DND-41 (cell line): ENCODE data around the gene TIMM22.

Source experiments
- ATAC-seq: fragments of 200-7000 bp; cut with Tn5 transposase; 3 replicates; pipeline ENCODE4 v1.9.1; 2021; ENCODE audit warnings: low read depth; ENCODE audit not compliant: insufficient read depth
- DNase-seq: peaks from one replicate; pipeline ENCODE4 v3.0.0-alpha.2; 2020
- H2AFZ ChIP-seq: 2 replicates; pipeline ENCODE4 v1.6.0; 2012; ENCODE audit warnings: low read depth, low read length
- H3K27ac ChIP-seq: 2 replicates; pipeline ENCODE4 v1.5.1; 2012; ENCODE audit warnings: low read length, inconsistent platforms
- H3K27me3 ChIP-seq: fragments of 200-600 bp; sonication (generic); 2 replicates; pipeline ENCODE4 v1.6.0; 2012; ENCODE audit warnings: low read length, mild to moderate bottlenecking, inconsistent platforms; ENCODE audit not compliant: insufficient read depth, poor library complexity
- H3K36me3 ChIP-seq: 2 replicates; pipeline ENCODE4 v1.5.1; 2012; ENCODE audit warnings: low read length, inconsistent platforms; ENCODE audit not compliant: insufficient read depth
- H3K4me1 ChIP-seq: 2 replicates; pipeline ENCODE4 v1.5.1; 2012; ENCODE audit warnings: mild to moderate bottlenecking, low read length; ENCODE audit not compliant: insufficient read depth
- H3K4me2 ChIP-seq: 2 replicates; pipeline ENCODE4 v1.6.0; 2012; ENCODE audit warnings: mild to moderate bottlenecking, moderate library complexity, low read length, inconsistent platforms; ENCODE audit not compliant: insufficient read depth
- H3K4me3 ChIP-seq, 2 experiments: fragments of 200-600 bp in 1 of 2; shearing (Covaris generic) in 1 of 2; 2 replicates each; pipeline ENCODE4 v1.5.1; 2012 to 2016; ENCODE audit warnings: inconsistent platforms in 2 of 2, low read length in 2 of 2, mild to moderate bottlenecking in 2 of 2, low read depth in 1 of 2, moderate library complexity in 1 of 2
- H3K79me2 ChIP-seq: 2 replicates; pipeline ENCODE4 v1.6.0; 2012; ENCODE audit warnings: low read length, inconsistent platforms; ENCODE audit not compliant: insufficient read depth
- H3K9ac ChIP-seq: 2 replicates; pipeline ENCODE4 v1.6.0; 2012; ENCODE audit warnings: low read depth, mild to moderate bottlenecking, inconsistent platforms, low read length, moderate library complexity
- H3K9me3 ChIP-seq: 2 replicates; pipeline ENCODE4 v1.5.1; 2012; ENCODE audit warnings: low read length, moderate library complexity, mild to moderate bottlenecking, inconsistent platforms; ENCODE audit not compliant: insufficient read depth, severe bottlenecking
- H4K20me1 ChIP-seq: 2 replicates; pipeline ENCODE4 v1.6.0; 2012; ENCODE audit warnings: low read length; ENCODE audit not compliant: insufficient read depth
- EZH2 ChIP-seq: IDR thresholded peaks from 3 replicates; pipeline ENCODE4 v1.6.1; 2012; ENCODE audit warnings: borderline replicate concordance, low read depth, mild to moderate bottlenecking, moderate library complexity, low read length, inconsistent platforms; ENCODE audit not compliant: severe bottlenecking
- TF ChIP-seq, protein P1 (sequence below): IDR thresholded peaks from 2 replicates; pipeline ENCODE4 v1.5.1; 2012; ENCODE audit warnings: borderline replicate concordance, low read length, moderate library complexity, mild to moderate bottlenecking; ENCODE audit not compliant: poor library complexity, severe bottlenecking; ENCODE audit errors: extremely low read depth

The TIMM22 gene

DNA sequence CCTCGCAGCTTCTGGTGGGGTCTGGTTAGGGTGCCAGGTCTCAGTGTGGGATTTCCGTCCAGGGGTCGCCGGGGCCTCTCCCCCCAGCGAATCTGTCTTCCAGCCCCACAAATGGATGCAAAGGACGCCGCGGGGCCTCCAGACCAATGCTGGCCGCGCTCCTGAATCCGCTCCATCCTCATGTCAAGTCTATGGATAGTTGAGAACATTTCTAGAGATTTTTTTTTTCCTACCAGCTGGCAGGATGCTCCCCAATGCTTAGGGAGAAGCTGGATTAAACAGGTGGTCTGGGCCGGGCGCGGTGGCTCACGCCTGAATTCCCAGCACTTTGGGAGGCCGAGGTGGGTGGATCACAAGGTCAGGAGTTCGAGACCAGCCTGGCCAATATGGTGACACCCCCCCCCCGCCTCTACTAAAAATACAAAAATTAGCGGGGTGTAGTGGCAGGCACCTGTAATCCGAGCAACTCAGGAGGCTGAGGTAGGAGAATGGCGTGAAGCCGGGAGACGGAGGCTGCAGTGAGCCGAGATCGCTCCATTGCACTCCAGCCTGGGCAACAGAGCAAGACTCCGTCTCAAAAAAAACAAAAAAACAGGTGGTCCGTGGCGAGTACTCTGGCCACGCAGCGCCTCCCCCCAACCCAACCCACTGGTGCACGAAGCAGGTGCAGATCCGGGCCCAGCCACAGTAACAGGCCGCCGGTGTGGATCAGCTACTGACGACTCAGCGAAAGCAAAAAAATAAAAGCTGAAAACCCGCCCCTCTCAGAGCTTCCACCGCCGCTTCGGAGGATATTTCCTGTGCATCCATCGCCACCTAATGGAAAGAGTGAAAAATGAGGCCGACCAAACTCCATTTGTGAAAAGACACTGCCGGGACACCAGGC is 16.3 kb upstream of the TIMM22 start:
- H3K36me3 ChIP-seq: no peaks in the 10 kb centered on the region
- 0 out of 2 replicates have a peak overlapping the region, but pooled peaks have one; percentile 38 for H3K27ac ChIP-seq
- TF ChIP-seq, protein P1, sequence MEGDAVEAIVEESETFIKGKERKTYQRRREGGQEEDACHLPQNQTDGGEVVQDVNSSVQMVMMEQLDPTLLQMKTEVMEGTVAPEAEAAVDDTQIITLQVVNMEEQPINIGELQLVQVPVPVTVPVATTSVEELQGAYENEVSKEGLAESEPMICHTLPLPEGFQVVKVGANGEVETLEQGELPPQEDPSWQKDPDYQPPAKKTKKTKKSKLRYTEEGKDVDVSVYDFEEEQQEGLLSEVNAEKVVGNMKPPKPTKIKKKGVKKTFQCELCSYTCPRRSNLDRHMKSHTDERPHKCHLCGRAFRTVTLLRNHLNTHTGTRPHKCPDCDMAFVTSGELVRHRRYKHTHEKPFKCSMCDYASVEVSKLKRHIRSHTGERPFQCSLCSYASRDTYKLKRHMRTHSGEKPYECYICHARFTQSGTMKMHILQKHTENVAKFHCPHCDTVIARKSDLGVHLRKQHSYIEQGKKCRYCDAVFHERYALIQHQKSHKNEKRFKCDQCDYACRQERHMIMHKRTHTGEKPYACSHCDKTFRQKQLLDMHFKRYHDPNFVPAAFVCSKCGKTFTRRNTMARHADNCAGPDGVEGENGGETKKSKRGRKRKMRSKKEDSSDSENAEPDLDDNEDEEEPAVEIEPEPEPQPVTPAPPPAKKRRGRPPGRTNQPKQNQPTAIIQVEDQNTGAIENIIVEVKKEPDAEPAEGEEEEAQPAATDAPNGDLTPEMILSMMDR: peak; percentile 91
- no peak for TF ChIP-seq EZH2
- H3K27me3 ChIP-seq: peaks cover 16% of the 10 kb centered on the region
- peak overlapping the region; percentile 42 for H3K9ac ChIP-seq
- H3K4me3 ChIP-seq: peak overlapping the region in 1 of 2 experiments; percentile 47; a peak in 2 of 4 replicates
- peak overlapping the region; percentile 75 for H2AFZ ChIP-seq
- no peaks in the 10 kb centered on the region for H3K9me3 ChIP-seq
- H3K79me2 ChIP-seq: no peaks in the 10 kb centered on the region
- peaks cover 26% of the 10 kb centered on the region for H3K4me1 ChIP-seq
- no peaks in the 10 kb centered on the region; the same call in 1 of the 2 replicates for H4K20me1 ChIP-seq
- peak; percentile 82 for ATAC-seq
- H3K4me2 ChIP-seq: peak overlapping the region; percentile 89
- peak; percentile 85 for DNase-seq

DNA sequence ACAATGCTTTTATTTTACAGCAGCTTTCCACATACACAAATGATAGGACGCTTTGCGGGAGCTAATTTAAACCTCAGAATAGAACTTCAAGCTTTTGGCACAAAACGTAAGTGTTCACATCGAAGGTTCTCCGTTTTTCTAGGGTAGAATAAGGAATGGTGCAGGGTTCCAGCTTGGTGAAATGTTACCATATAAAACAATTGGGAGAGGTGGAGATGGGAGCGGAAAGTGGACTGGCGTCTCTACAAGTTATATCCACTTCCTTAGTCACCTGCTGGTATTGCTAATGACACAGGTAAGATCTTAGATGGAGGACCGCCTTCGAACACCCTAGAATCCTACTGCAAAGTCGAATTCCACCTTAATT is 15.7 kb upstream of the TIMM22 start:
- H3K27me3 ChIP-seq: peaks cover 16% of the 10 kb centered on the region
- H3K79me2 ChIP-seq: no peaks in the 10 kb centered on the region
- no peaks in the 10 kb centered on the region; the same call in 1 of the 2 replicates for H4K20me1 ChIP-seq
- TF ChIP-seq EZH2: no peak
- TF ChIP-seq, protein P1: no peak
- peak overlapping the region; percentile 24 for H3K9ac ChIP-seq
- H3K4me2 ChIP-seq: peak overlapping the region; percentile 89
- DNase-seq (no peak), ATAC-seq (no peak; the same call in 2 of the 3 replicates)
- H3K27ac ChIP-seq: no peak overlapping the region
- H3K4me1 ChIP-seq: peaks cover 26% of the 10 kb centered on the region
- H3K9me3 ChIP-seq: no peaks in the 10 kb centered on the region
- H3K36me3 ChIP-seq: no peaks in the 10 kb centered on the region
- peak overlapping the region; percentile 75 for H2AFZ ChIP-seq
- no peak overlapping the region; a peak in 1 of 4 replicates for H3K4me3 ChIP-seq

DNA sequence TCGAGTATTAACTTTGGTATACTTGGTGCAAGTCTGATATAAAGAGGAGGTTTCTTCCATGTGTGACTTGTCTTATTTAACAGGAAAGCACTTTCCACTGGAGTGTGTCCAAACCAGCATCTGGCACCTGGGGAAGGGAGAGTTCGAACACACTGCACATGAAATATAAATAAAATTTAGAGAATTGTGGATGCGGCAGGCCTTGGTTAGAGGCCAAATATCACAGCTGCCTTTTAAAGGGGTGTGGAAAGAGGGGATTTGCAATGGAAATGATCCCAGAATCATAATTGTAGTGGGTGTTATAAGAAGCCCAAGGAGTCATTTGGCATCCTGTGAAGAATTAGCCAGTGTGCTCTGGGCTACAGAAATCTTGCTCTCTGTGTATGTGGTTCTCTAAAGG is 13.0 kb upstream of the TIMM22 start:
- Histone ChIP-seq H3K27me3 (no peaks in the 10 kb centered on the region), H3K4me1 (peaks cover 22% of the 10 kb centered on the region), H3K9ac (no peak overlapping the region), H3K4me2 (no peak overlapping the region), H3K4me3 (no peak overlapping the region), H2AFZ (no peak overlapping the region), H3K27ac (no peak overlapping the region), H3K36me3 (no peaks in the 10 kb centered on the region), H3K9me3 (no peaks in the 10 kb centered on the region), H3K79me2 (no peaks in the 10 kb centered on the region), H4K20me1 (no peaks in the 10 kb centered on the region; the same call in 1 of the 2 replicates)
- DNase-seq (no peak), ATAC-seq (no peak)
- TF ChIP-seq, protein P1: no peak
- no peak for TF ChIP-seq EZH2
